GM18508 (cell line): ENCODE measurements around the gene PLP2.

Experiments
- ATAC-seq: cut with Tn5 transposase; IDR thresholded peaks from one replicate; pipeline ENCODE4 v1.9.1; 2021; ENCODE audit warnings: moderate number of reproducible peaks; ENCODE audit not compliant: insufficient read depth, unreplicated experiment

Gene PLP2

GRCh38 chrX:49204709-49205108, 33.0 kb downstream of the PLP2 start:
- no peak for ATAC-seq

GRCh38 chrX:49205443-49205842, 33.7 kb downstream of the PLP2 start:
- no peak for ATAC-seq

DNA sequence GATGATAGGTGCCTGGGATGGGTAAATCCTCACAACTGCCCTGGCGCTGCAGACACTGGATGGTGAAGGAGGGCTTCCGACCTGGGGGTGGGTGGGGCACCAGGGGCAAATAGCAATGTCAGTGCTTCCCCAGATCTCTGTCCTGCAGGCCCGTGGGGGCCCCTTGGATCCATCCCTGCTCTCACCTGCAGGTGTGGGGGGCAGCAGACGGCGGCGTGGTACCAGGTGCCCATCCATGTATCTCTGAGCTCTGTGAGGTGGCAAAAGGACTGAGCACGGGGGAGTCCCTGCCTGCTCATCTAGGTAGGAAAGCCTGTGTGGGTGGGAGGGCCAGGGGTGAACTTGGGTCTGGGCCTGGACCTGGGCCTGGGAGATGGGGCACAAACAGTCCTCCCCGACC, 34.8 kb downstream of the PLP2 start:
- ATAC-seq = no peak

- no peak for ATAC-seq
These were observed 36.7 kb downstream of the PLP2 start for GRCh38 chrX:49208399-49208798.

DNA sequence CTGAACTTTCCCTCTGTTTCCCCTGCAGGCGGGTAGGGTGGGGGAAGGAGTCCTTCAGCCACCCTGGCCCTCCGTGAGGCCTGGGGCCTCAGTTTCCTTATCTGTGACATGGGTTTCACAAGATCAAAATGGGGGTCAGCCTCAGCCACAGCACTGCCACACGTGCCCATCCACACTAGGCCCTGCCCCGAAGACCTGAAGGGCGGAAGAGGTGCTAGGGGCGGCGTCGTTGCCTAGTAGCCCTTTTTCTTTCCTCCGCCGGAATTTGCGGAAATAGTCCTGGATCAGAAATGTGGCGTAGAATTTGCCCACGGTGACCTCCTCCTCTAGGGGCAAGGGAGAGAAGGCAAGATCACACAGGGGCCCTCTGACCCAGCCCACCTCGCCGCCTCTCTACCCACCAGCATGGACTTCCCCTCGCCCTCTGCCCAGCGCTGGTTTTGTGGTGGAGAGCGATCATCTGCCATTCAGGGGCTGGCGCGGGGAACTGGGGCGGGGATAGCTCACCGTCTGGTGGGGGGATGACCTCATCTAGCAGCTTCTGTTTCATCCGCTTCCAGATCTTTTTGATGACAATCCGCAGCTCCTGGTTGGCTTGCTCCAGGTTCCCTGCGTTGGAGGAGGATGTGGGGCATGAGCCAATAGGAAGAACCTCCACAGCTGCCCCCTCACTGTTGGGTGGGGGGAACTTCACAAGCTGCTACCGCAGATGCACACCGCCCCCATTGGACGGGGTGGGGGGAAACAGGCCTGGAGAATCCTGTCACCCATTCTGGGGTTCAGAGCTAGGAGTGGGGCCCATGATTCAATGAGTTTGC, 37.9 kb downstream of the PLP2 start:
- ATAC-seq = no peak

GRCh38 chrX:49210406-49210805, 38.7 kb downstream of the PLP2 start:
- ATAC-seq = no peak

DNA sequence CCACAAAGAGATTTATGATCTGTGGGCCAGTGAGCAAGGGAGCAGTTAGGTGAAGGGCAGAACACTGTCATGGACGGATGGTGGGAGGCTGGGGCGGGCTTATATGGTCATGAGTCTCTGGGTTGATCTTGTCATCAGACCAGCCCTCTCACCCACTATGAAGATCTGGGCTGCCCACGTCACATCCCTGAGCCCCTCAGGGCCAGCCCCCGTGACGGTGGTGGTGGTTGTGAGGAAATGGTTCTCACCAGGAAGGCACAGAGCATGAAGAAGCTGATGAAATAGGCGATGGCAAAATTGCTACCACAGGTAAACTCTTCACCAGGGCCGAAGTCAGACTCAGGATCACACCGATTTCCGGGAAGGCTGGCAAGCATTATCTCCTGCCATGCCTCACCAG, 39.4 kb downstream of the PLP2 start:
- ATAC-seq = no peak

DNA sequence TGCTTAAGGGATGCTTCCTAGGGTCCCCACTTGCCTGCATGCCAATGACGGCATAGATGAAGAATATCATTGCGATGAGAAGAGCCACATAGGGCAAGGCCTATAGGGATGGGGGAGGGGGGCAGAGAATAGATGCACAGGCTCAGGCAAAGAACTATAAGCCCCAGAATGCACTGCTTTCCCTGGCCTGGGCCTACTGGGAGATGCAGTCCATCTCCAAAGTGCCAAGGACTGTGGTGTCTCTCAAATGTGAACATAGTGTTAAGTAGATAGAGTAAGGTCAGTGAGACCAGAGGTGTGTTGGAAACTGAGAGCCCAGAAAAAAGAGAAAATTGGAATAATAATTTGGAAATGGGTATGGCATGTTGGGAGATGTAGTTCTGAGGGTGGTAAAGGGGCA, 40.5 kb downstream of the PLP2 start:
- no peak for ATAC-seq

DNA sequence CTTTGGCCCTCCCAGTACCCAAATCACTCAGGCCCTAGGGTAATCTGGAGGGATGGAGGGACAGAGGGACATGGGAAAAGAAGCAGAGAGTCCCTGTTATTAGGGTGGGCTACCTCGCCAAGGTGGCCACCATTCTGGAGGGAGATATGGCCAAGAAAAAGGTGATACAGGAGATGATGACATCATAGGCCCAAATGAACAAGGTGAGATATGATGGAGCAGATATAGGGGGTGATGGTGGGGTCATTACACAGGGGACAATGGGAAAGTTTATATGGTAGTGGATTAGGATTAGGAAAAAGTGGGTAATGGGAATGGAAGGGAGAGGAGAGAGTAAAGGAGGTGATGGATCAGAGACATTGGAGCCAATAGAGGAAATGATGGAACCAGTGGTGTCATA, 41.2 kb downstream of the PLP2 start:
- ATAC-seq = no peak

- ATAC-seq = no peak
These were observed 42.7 kb downstream of the PLP2 start for GRCh38 chrX:49214416-49214815.

GRCh38 chrX:49214996-49215526, 43.4 kb downstream of the PLP2 start:
- no peak for ATAC-seq

GRCh38 chrX:49220100-49220499, 48.4 kb downstream of the PLP2 start:
- ATAC-seq = no peak

GRCh38 chrX:49221868-49222267, 50.2 kb downstream of the PLP2 start:
- ATAC-seq = no peak
